ENCODE measurements around the gene MTFP1. TPM values are rescaled to one million over a fixed set of nuclear protein-coding genes. Genes with fewer than 3 reads are reported as not detected.

The MTFP1 gene
- total and polyA plus RNA-seq, 10 donors: 9.9 to 36.8 (median 19.9) TPM

GRCh38 chr22:30405731-30406130 is 19.8 kb upstream of the MTFP1 start:
- Histone ChIP-seq H3K4me3 (no peak overlapping the region), H3K9me3 (no peaks in the 10 kb centered on the region), H3K27ac (no peak overlapping the region), H3K36me3 (peaks cover 0 to 31% (median 0%) of the 10 kb centered on the region in 6 donors), H3K27me3 (replicated peaks in 1 of 7) (no peaks in the 10 kb centered on the region), H3K4me1 (no peaks in the 10 kb centered on the region)
- 53 to 82% (median 65%) methylated on average over 4 of the region's 4 CpGs for whole genome bisulfite sequencing, 5 donors
- intact Hi-C loops (cut with DNase I; ENCODE audit: low total_unique reads): no loop called here
- no peak for TF ChIP-seq POLR2AphosphoS5 (IDR thresholded peaks at IDR 0.05)
- TF ChIP-seq POLR2A (IDR thresholded peaks at IDR 0.05): no peak
- TF ChIP-seq CTCF (IDR thresholded peaks at IDR 0.05 in 8 of 11, conservative IDR thresholded peaks at IDR 0.05 in 3 of 11): no peak
- no peak for DNase-seq

GRCh38 chr22:30406400-30406799 is 19.2 kb upstream of the MTFP1 start:
- Histone ChIP-seq H3K4me3 (no peak overlapping the region), H3K27ac (no peak overlapping the region), H3K4me1 (no peaks in the 10 kb centered on the region), H3K27me3 (replicated peaks in 1 of 7) (no peaks in the 10 kb centered on the region), H3K36me3 (peaks cover 0 to 34% (median 0%) of the 10 kb centered on the region in 6 donors), H3K9me3 (no peaks in the 10 kb centered on the region)
- DNase-seq: no peak
- intact Hi-C loops (cut with DNase I; ENCODE audit: low total_unique reads): no loop called here
- WGBS, 5 donors: 79 to 98% (median 89%) methylated on average over 6 of the region's 6 CpGs
- no peak for TF ChIP-seq CTCF (IDR thresholded peaks at IDR 0.05 in 8 of 11, conservative IDR thresholded peaks at IDR 0.05 in 3 of 11)
- TF ChIP-seq POLR2AphosphoS5 (IDR thresholded peaks at IDR 0.05): no peak
- TF ChIP-seq POLR2A (IDR thresholded peaks at IDR 0.05): no peak

GRCh38 chr22:30408388-30409102 is 17.0 kb upstream of the MTFP1 start:
- no peaks in the 10 kb centered on the region for H3K27me3 ChIP-seq (replicated peaks in 1 of 7)
- TF ChIP-seq POLR2AphosphoS5 (IDR thresholded peaks at IDR 0.05) (no peak), CTCF (IDR thresholded peaks at IDR 0.05 in 8 of 11, conservative IDR thresholded peaks at IDR 0.05 in 3 of 11) (no peak), POLR2A (IDR thresholded peaks at IDR 0.05) (no peak)
- H3K4me3 ChIP-seq: no peak overlapping the region
- no peaks in the 10 kb centered on the region for H3K4me1 ChIP-seq
- peaks cover 0 to 34% (median 0%) of the 10 kb centered on the region in 6 donors for H3K36me3 ChIP-seq
- intact Hi-C loops (cut with DNase I; ENCODE audit: low total_unique reads): no loop called here
- H3K27ac ChIP-seq: no peak overlapping the region
- H3K9me3 ChIP-seq: no peaks in the 10 kb centered on the region
- DNase-seq: no peak
- WGBS, 5 donors: 74 to 83% (median 80%) methylated on average over 13 of the region's 13 CpGs

GRCh38 chr22:30411780-30412179 is 13.8 kb upstream of the MTFP1 start:
- WGBS, 5 donors: 81 to 91% (median 86%) methylated on average over 3 of the region's 3 CpGs
- no peaks in the 10 kb centered on the region for H3K9me3 ChIP-seq
- H3K27me3 ChIP-seq (replicated peaks in 1 of 7): no peaks in the 10 kb centered on the region
- intact Hi-C loops (cut with DNase I; ENCODE audit: low total_unique reads): no loop called here
- no peaks in the 10 kb centered on the region for H3K4me1 ChIP-seq
- DNase-seq: no peak
- no peak overlapping the region for H3K4me3 ChIP-seq
- no peak overlapping the region for H3K27ac ChIP-seq
- peaks cover 0 to 55% (median 6%) of the 10 kb centered on the region in 6 donors for H3K36me3 ChIP-seq
- no peak for TF ChIP-seq CTCF (IDR thresholded peaks at IDR 0.05 in 8 of 11, conservative IDR thresholded peaks at IDR 0.05 in 3 of 11)
- no peak for TF ChIP-seq POLR2AphosphoS5 (IDR thresholded peaks at IDR 0.05)
- TF ChIP-seq POLR2A (IDR thresholded peaks at IDR 0.05): no peak

Data from spleen (tissue), 11 donors.